Gastroesophageal sphincter (tissue), 3 donors: ENCODE data around the gene MRPL58.

ENCODE experiments used
- CTCF ChIP-seq, 4 experiments: fragments of 200-600 bp in 2 of 4; fragments of 450-650 bp in 2 of 4; sonication (generic) in 1 of 4; IDR thresholded peaks; one replicate each; pipeline ENCODE4 v1.5.1; 2017 to 2019; ENCODE audit warnings: antibody characterized with exemption in 4 of 4, mild to moderate bottlenecking in 2 of 4, moderate library complexity in 2 of 4
- POLR2A ChIP-seq, 2 donors: fragments of 450-650 bp; IDR thresholded peaks; one replicate each; pipeline ENCODE4 v1.6.1; 2017; ENCODE audit warnings: antibody characterized with exemption in 2 of 2, mild to moderate bottlenecking in 2 of 2, moderate library complexity in 1 of 2

- TF ChIP-seq CTCF (IDR thresholded peaks at IDR 0.05) = peak in 3 of 4 experiments; percentile 32 to 75 (median 59)
- TF ChIP-seq POLR2A (IDR thresholded peaks at IDR 0.05) = peak; percentile 52 to 54
Observed at GRCh38 chr17:74987909-74988711, 24.4 kb upstream of the MRPL58 start.
